Measurements from ENCODE around the gene ZNF584.

- TF ChIP-seq CTCF (IDR thresholded peaks at IDR 0.05) (peak in 3 of 4 experiments; percentile 17 to 35 (median 33)), POLR2A (IDR thresholded peaks at IDR 0.05) (peak; percentile 51)
These were observed 46.0 kb upstream of the ZNF584 start, which contains the start of gene ZNF497 for GRCh38 chr19:58362272-58362994.
